ENCODE results near the gene MPPED2. TPM values are rescaled to one million over a fixed set of nuclear protein-coding genes. Genes with fewer than 3 reads are reported as not detected.

Gene MPPED2
- total and polyA plus RNA-seq, 8 donors: 2.0 to 5.0 (median 3.8) TPM

DNA sequence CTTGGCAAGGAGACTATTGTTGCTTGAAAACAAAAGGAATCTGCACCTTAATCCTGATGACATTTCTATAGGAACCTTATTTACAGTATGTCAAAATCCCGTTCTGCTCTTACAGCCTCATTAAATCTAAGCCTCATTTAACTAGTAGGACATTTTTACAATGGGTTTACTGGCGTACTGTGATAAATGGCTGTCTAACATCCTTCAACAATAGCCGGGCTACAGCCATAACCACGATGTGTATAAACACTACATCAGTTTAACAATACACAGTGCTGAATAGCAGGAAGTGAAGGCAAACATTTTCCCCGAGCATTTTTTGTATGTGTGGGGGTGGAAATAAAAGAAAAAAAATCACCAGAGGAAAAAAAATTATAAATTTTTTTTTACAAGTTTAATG, 132.0 kb downstream of the MPPED2 start:
- Histone ChIP-seq H3K9me3 (no peaks in the 10 kb centered on the region), H3K36me3 (no peaks in the 10 kb centered on the region), H3K27ac (no peak overlapping the region), H3K4me3 (no peak overlapping the region), H3K4me1 (peaks cover 0 to 4% (median 0%) of the 10 kb centered on the region in 3 donors), H3K27me3 (no peaks in the 10 kb centered on the region)
- TF ChIP-seq, protein P1, sequence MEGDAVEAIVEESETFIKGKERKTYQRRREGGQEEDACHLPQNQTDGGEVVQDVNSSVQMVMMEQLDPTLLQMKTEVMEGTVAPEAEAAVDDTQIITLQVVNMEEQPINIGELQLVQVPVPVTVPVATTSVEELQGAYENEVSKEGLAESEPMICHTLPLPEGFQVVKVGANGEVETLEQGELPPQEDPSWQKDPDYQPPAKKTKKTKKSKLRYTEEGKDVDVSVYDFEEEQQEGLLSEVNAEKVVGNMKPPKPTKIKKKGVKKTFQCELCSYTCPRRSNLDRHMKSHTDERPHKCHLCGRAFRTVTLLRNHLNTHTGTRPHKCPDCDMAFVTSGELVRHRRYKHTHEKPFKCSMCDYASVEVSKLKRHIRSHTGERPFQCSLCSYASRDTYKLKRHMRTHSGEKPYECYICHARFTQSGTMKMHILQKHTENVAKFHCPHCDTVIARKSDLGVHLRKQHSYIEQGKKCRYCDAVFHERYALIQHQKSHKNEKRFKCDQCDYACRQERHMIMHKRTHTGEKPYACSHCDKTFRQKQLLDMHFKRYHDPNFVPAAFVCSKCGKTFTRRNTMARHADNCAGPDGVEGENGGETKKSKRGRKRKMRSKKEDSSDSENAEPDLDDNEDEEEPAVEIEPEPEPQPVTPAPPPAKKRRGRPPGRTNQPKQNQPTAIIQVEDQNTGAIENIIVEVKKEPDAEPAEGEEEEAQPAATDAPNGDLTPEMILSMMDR (IDR thresholded peaks at IDR 0.05): no peak
- ATAC-seq: peak in 1 of 4 donors; percentile 41
- no peak for DNase-seq
- intact Hi-C loops (cut with DNase I): no loop called here
- FAIRE-seq: peak; percentile 75
- 27 to 31% methylated on average over 5 of the region's 5 CpGs for WGBS, 2 donors

DNA sequence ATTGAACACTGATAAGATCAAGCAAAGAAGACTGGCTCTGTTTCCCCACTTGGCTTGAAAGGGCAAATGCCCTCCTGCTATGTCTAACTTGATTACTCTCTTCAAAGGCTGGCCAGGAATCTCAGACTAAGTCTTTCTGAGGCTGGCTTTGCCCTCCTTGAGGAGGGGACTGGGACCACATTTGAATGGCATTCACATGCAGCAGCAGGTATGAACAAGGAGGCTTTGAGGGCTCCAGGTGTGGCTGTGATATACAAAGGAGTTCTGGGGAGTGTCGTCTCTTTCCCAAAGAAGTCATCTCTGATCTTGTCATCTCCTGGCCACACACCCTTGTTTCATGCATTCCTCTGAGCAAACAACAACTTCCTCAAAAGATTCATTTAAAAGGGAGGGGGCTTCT, 132.4 kb downstream of the MPPED2 start:
- intact Hi-C loops (cut with DNase I): no loop called here
- no peak for ATAC-seq
- TF ChIP-seq, protein P1 (IDR thresholded peaks at IDR 0.05): no peak
- Histone ChIP-seq H3K27me3 (no peaks in the 10 kb centered on the region), H3K4me3 (no peak overlapping the region), H3K27ac (no peak overlapping the region), H3K4me1 (peaks cover 0 to 4% (median 0%) of the 10 kb centered on the region in 3 donors), H3K36me3 (no peaks in the 10 kb centered on the region), H3K9me3 (no peaks in the 10 kb centered on the region)
- no peak for FAIRE-seq
- WGBS, 2 donors: 80 to 88% methylated on average over 1 of the region's 1 CpG
- DNase-seq: no peak

DNA sequence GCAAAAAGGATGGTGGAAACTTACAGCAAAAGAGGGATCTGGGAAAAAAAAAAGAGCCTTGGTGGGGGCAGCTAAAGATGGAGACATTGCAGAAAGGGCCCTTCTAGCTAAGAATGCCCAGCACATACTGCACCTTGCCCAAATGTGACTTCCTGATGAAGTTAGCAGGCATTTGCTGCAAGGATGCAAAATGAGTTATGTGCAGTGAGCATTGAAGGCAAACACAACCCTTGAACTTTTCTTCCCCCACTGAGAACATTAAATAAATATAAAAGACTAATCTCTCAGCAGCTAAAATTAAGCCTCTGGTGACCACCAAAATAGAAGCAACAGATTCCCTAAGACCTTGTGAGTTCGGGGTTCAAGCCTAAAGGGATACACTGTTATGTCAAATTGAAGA, 133.3 kb downstream of the MPPED2 start:
- WGBS, 2 donors: 53 to 70% methylated on average over 1 of the region's 1 CpG
- ATAC-seq: no peak

DNA sequence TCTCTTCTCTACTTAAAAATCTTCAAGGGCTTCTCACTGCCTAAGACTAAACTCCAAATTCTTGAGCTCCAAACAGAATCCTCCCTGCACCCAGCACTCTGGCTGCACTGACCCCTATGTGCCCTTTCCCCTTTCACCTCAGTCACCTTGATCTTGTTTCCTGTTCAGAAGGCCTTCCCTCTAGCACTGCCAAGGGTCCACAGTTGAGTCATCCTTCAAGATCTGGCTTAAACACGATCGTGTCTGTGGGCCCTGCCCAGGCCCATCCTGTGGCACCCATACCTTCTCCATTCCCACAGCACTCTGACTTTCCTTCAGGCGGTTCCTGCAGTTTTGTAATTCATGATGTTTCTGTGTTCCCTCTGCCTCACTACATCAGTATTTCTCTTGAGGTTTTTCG, 134.0 kb downstream of the MPPED2 start:
- Histone ChIP-seq H3K27me3 (no peaks in the 10 kb centered on the region), H3K4me3 (no peak overlapping the region), H3K27ac (no peak overlapping the region), H3K9me3 (no peaks in the 10 kb centered on the region), H3K4me1 (peaks cover 0 to 4% (median 0%) of the 10 kb centered on the region in 3 donors), H3K36me3 (no peaks in the 10 kb centered on the region)
- 48 to 65% methylated on average over 4 of the region's 4 CpGs for WGBS, 2 donors
- TF ChIP-seq, protein P1 (IDR thresholded peaks at IDR 0.05): no peak
- DNase-seq (no peak), FAIRE-seq (no peak), ATAC-seq (no peak)
- intact Hi-C loops (cut with DNase I): no loop called here

More for the DNA sequence above, 133.3 kb downstream of the MPPED2 start:
- H3K9me3 ChIP-seq: no peaks in the 10 kb centered on the region
- TF ChIP-seq, protein P1 (IDR thresholded peaks at IDR 0.05): no peak
- no peak overlapping the region for H3K27ac ChIP-seq
- H3K4me3 ChIP-seq: no peak overlapping the region
- DNase-seq (no peak), FAIRE-seq (no peak)
- peaks cover 0 to 4% (median 0%) of the 10 kb centered on the region in 3 donors for H3K4me1 ChIP-seq
- intact Hi-C loops (cut with DNase I): no loop called here
- H3K36me3 ChIP-seq: no peaks in the 10 kb centered on the region
- no peaks in the 10 kb centered on the region for H3K27me3 ChIP-seq

DNA sequence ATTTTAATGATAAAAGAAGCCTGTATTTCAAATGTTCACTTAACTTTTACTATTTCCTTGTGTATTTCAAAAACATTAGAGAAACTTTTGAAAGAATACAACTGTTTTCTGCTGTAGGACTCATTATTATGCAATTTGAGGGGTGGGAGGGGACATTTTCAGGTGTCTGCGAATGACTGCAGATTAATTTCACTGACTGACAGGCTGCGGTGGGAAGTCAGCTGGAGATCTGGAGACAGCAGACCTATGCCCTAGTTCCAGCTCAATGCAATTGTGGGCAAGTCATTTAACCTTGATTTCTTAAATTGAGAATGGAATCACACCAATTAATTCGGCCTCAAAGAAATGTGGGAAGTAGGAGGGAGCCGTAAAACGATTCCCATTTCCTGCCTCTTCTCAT, 134.5 kb downstream of the MPPED2 start:
- ATAC-seq: no peak
- H3K27me3 ChIP-seq: no peaks in the 10 kb centered on the region
- TF ChIP-seq, protein P1 (IDR thresholded peaks at IDR 0.05): no peak
- no peak for FAIRE-seq
- DNase-seq: no peak
- intact Hi-C loops (cut with DNase I): no loop called here
- H3K4me1 ChIP-seq: peaks cover 0 to 4% (median 0%) of the 10 kb centered on the region in 3 donors
- H3K9me3 ChIP-seq: no peaks in the 10 kb centered on the region
- H3K4me3 ChIP-seq: no peak overlapping the region
- no peaks in the 10 kb centered on the region for H3K36me3 ChIP-seq
- WGBS, 2 donors: 66 to 68% methylated on average over 5 of the region's 5 CpGs
- no peak overlapping the region for H3K27ac ChIP-seq

All from pancreas (tissue), 10 donors.